IPS-18a (cell line): ENCODE data around the gene MCFD2.
"Not testable (repeated sequence)": the region's sequence is repeated elsewhere in the genome, so short reads cannot be mapped to it uniquely, and the experiment has no call there.

Experiments
- H3K27ac ChIP-seq: one replicate; pipeline ENCODE4 v1.5.1; 2013; ENCODE audit warnings: low read length
- H3K27me3 ChIP-seq: one replicate; pipeline ENCODE4 v1.6.1; 2013; ENCODE audit warnings: mild to moderate bottlenecking, low read length; ENCODE audit not compliant: control insufficient read depth, insufficient read depth
- H3K36me3 ChIP-seq: one replicate; pipeline ENCODE4 v1.6.1; 2013; ENCODE audit warnings: low read depth, low read length; ENCODE audit not compliant: control insufficient read depth
- H3K4me1 ChIP-seq: one replicate; pipeline ENCODE4 v1.6.1; 2013; ENCODE audit warnings: low read depth, low read length; ENCODE audit not compliant: control insufficient read depth
- H3K4me3 ChIP-seq: one replicate; pipeline ENCODE4 v1.5.1; 2013; ENCODE audit warnings: low read length
- H3K9ac ChIP-seq: one replicate; pipeline ENCODE4 v1.6.1; 2013; ENCODE audit warnings: mild to moderate bottlenecking, low read length, moderate library complexity
- H3K9me3 ChIP-seq: one replicate; pipeline ENCODE4 v1.6.1; 2013; ENCODE audit warnings: low read depth, low read length; ENCODE audit not compliant: control insufficient read depth

The MCFD2 gene

GRCh38 chr2:46876741-46877384, 38.7 kb downstream of the MCFD2 start:
- Histone ChIP-seq H3K4me1 (no peaks in the 10 kb centered on the region), H3K9ac (no peak overlapping the region), H3K9me3 (no peaks in the 10 kb centered on the region), H3K36me3 (no peaks in the 10 kb centered on the region), H3K27me3 (no peaks in the 10 kb centered on the region), H3K4me3 (no peak overlapping the region), H3K27ac (no peak overlapping the region)

- not testable (repeated sequence) for H3K9me3 ChIP-seq, H3K4me1 ChIP-seq, H3K27ac ChIP-seq, H3K9ac ChIP-seq, H3K4me3 ChIP-seq, H3K27me3 ChIP-seq, H3K36me3 ChIP-seq
These were observed 39.5 kb downstream of the MCFD2 start for GRCh38 chr2:46875962-46876689.

- Histone ChIP-seq H3K27me3 (no peaks in the 10 kb centered on the region), H3K27ac (no peak overlapping the region), H3K9ac (no peak overlapping the region), H3K36me3 (no peaks in the 10 kb centered on the region), H3K4me3 (no peak overlapping the region), H3K4me1 (no peaks in the 10 kb centered on the region), H3K9me3 (no peaks in the 10 kb centered on the region)
These were observed 40.2 kb downstream of the MCFD2 start for GRCh38 chr2:46875226-46875899.

- Histone ChIP-seq H3K4me1 (no peaks in the 10 kb centered on the region), H3K4me3 (no peak overlapping the region), H3K36me3 (no peaks in the 10 kb centered on the region), H3K9ac (no peak overlapping the region), H3K27me3 (no peaks in the 10 kb centered on the region), H3K9me3 (no peaks in the 10 kb centered on the region), H3K27ac (no peak overlapping the region)
These were observed 41.2 kb downstream of the MCFD2 start for GRCh38 chr2:46874236-46874929.

- Histone ChIP-seq H3K27ac (no peak overlapping the region), H3K9ac (no peak overlapping the region), H3K4me3 (no peak overlapping the region), H3K4me1 (no peaks in the 10 kb centered on the region), H3K27me3 (no peaks in the 10 kb centered on the region), H3K36me3 (no peaks in the 10 kb centered on the region), H3K9me3 (no peaks in the 10 kb centered on the region)
These were observed 42.0 kb downstream of the MCFD2 start for GRCh38 chr2:46873604-46874068.

- H3K4me1 ChIP-seq = no peaks in the 10 kb centered on the region
- no peaks in the 10 kb centered on the region for H3K36me3 ChIP-seq
- H3K4me3 ChIP-seq = no peak overlapping the region
- no peak overlapping the region for H3K27ac ChIP-seq
- H3K9me3 ChIP-seq = no peaks in the 10 kb centered on the region
- no peaks in the 10 kb centered on the region for H3K27me3 ChIP-seq
- H3K9ac ChIP-seq = no peak overlapping the region
These were observed 42.6 kb downstream of the MCFD2 start for GRCh38 chr2:46872902-46873603.

- Histone ChIP-seq H3K36me3 (no peaks in the 10 kb centered on the region), H3K27me3 (no peaks in the 10 kb centered on the region), H3K4me1 (no peaks in the 10 kb centered on the region), H3K9ac (no peak overlapping the region), H3K4me3 (no peak overlapping the region), H3K9me3 (no peaks in the 10 kb centered on the region), H3K27ac (no peak overlapping the region)
These were observed 43.6 kb downstream of the MCFD2 start for GRCh38 chr2:46871976-46872381.

GRCh38 chr2:46870051-46870839, 45.4 kb downstream of the MCFD2 start:
- Histone ChIP-seq H3K27me3 (no peaks in the 10 kb centered on the region), H3K27ac (no peak overlapping the region), H3K9ac (no peak overlapping the region), H3K9me3 (no peaks in the 10 kb centered on the region), H3K4me3 (no peak overlapping the region), H3K36me3 (no peaks in the 10 kb centered on the region), H3K4me1 (no peaks in the 10 kb centered on the region)

GRCh38 chr2:46869621-46870020, 46.0 kb downstream of the MCFD2 start:
- Histone ChIP-seq H3K4me1 (no peaks in the 10 kb centered on the region), H3K36me3 (no peaks in the 10 kb centered on the region), H3K27me3 (no peaks in the 10 kb centered on the region), H3K27ac (no peak overlapping the region), H3K9ac (no peak overlapping the region), H3K4me3 (no peak overlapping the region), H3K9me3 (peaks cover 4% of the 10 kb centered on the region)

GRCh38 chr2:46866770-46867246, 48.8 kb downstream of the MCFD2 start:
- H3K27me3 ChIP-seq = no peaks in the 10 kb centered on the region
- H3K36me3 ChIP-seq = no peaks in the 10 kb centered on the region
- no peak overlapping the region for H3K9ac ChIP-seq
- H3K4me3 ChIP-seq = no peak overlapping the region
- H3K27ac ChIP-seq = no peak overlapping the region
- H3K9me3 ChIP-seq = peaks cover 4% of the 10 kb centered on the region
- H3K4me1 ChIP-seq = no peaks in the 10 kb centered on the region
